HTR-8/SVneo (cell line): ENCODE results near the gene SLC7A14.

ENCODE experiments used
- DNase-seq: peaks from one replicate; pipeline ENCODE4 v3.0.0; 2011; ENCODE audit warnings: low spot score, mixed read lengths; ENCODE audit not compliant: insufficient read length
- FAIRE-seq: peaks from 2 replicates; lab custom pipeline; 2011; peaks lifted over from hg19 to GRCh38; lab: Jason Lieb, UNC

The SLC7A14 gene

DNA sequence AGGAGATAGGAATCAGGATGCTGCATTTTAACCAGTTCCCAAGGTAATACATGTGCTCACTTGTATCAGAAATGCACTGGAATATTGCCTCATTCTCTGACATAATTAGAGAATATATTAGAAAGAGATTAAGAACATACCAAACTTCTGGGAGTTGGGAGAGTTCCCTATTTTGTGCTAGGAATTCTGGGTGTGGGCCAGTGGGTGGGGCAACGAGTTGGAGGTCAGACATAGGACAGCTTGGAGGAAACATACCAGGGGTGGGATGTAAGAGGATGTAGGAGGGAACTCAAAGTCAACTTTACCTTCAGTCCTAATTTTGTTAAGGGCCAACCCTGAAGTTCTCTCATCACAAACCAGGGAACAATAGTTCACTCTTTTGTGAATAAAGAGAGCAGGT, 83.6 kb downstream of the SLC7A14 start:
- FAIRE-seq (no peak), DNase-seq (no peak)

DNA sequence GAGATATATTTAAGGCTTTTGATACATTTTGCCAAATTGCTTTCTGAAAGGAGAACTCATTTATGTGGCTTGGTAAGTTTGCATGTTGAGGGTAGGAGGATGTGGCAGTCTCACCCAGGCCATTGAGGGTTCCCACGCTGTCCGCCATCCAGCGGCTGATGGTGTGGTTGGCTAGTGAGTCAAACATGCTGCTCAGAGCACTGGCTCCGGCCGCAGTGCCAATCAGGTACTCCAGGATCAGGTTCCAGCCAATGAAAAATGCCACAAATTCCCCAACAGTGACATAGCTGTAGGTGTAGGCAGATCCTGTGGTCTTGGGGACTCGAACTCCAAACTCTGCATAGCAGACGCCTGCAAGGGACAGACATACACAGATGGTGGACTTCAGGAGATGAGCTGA, 84.9 kb downstream of the SLC7A14 start:
- FAIRE-seq (no peak), DNase-seq (no peak)

DNA sequence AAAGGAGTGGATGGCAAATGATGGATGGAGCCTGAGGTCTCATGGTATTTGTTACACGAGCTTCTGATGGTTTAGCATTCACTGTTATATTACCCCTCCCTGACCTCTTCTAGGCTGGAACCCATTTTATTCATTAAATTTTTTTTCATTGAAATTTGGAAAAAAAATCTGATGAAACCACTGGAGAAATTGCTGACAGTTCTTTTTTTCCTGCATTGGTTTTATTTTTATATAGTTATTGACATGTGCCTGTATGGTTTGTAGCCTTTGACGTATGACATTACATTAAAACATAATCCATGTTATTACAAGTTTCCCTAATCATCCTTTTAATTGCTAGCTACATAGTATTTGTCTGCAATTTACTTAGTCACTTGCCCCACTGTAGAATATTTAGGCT, 85.4 kb downstream of the SLC7A14 start:
- FAIRE-seq (no peak), DNase-seq (no peak)

GRCh38 chr3:170499562-170500156, 86.2 kb downstream of the SLC7A14 start:
- FAIRE-seq: no peak
- DNase-seq: peak; percentile 63

GRCh38 chr3:170497207-170498095, 88.4 kb downstream of the SLC7A14 start:
- no peak for FAIRE-seq
- no peak for DNase-seq

DNA sequence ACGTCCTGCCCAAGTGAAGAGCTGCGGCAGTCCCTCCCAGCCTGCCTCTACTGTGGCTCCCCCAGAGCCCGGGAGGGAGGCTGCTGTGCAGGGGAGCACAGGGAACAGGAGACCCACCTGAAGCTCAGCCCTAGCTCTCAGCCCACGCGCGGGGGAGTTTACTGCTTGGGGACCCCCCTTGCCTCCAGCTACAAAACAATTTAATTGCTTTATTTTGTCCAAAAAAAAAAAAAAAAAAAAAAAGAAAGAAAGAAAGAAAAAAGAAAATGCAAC, 89.1 kb downstream of the SLC7A14 start:
- no peak for DNase-seq
- FAIRE-seq: no peak

DNA sequence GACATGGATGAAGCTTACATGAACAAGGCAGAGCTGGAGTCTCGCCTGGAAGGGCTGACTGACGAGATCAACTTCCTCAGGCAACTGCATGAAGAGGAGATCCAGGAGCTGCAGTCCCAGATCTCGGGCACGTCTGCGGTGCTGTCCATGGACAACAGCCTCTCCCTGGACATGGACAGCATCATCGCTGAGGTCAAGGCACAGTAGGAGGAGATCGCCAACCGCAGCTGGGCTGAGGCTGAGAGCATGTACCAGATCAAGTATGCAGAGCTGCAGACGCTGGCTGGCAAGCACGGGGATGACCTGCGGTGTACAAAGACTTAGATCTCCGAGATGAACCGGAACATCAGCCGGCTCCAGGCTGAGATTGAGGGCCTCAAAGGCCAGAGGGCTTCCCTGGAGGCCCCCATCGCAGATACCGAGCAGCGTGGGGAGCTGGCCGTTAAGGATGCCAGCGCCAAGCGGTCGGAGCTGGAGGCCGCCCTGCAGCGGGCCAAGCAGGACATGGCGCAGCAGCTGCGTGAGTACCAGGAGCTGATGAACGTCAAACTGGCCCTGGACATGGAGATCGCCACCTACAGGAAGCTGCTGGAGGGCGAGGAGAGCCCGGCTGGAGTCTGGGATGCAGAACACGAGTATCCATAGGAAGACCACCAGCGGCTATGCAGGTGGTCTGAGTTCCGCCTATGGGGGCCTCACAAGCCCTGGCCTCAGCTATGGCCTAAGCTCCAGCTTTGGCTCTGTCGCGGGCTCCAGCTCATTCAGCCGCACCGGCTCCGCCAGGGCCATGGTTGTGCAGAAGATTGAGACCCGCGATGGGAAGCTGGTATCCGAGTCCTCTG, 89.6 kb downstream of the SLC7A14 start:
- FAIRE-seq (peak; percentile 20), DNase-seq (no peak)

DNA sequence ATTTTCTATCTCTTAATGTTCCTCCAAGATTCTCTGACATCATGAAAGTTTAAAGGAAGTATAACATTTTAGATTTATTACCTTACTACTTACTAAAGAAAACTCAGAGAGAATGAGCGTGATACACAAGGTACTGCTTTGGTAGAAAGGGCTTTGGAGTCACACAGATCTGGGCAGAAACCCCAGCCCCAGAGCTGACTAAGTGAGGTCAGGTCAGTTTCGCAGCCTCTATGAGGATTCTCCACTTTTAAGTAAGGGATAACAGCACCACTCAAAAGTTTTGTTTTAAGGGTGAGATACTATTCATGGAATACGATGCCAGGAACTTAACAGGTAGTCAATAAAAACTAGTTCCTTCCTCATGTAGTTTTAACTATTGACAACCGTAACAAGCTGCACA, 91.1 kb downstream of the SLC7A14 start:
- DNase-seq: no peak

DNA sequence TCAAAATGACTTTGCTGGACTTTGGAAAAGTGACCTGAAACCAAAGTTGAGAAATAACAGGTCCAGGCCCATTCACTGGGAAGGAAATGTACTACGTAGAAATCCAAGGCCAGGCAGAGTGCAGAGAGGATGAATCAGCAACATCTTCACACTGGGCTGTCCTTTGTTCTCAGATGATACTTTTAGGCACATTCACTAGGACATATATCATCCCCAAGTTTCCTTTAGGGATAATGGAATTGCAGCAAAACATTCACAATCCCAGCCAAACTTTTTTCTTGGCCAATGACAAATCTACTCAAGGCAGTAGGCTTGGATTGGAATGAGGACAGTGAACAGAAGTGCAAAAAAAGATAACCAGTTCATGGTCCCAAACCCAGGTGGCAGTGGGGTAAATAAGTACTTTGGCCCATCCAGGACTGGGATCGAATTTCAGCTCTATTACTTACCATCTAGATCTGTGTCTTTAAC, 92.1 kb downstream of the SLC7A14 start:
- no peak for FAIRE-seq
- no peak for DNase-seq

More for the DNA sequence above, 91.1 kb downstream of the SLC7A14 start:
- FAIRE-seq: no peak

DNA sequence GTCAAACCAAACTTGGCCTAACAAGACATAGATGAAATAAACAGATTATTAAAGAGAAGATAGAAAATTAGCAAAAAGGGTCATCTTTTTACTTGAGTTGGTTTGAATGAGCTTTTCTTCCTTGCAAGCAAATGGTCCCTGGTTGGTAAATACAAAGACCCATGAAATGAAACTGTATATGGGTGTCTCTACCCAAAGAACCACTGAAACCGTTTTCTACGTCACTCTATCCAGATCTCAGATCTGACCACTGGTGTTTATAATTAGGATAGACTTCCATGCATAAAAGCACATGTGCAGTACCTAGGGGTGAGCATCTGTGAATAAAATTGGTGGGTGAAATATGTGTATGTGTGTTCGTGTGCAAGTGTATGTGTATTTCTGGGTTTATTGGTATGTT, 94.0 kb downstream of the SLC7A14 start:
- FAIRE-seq (no peak), DNase-seq (no peak)

- no peak for DNase-seq
- no peak for FAIRE-seq
Observed at GRCh38 chr3:170490828-170491560, 94.9 kb downstream of the SLC7A14 start.

DNA sequence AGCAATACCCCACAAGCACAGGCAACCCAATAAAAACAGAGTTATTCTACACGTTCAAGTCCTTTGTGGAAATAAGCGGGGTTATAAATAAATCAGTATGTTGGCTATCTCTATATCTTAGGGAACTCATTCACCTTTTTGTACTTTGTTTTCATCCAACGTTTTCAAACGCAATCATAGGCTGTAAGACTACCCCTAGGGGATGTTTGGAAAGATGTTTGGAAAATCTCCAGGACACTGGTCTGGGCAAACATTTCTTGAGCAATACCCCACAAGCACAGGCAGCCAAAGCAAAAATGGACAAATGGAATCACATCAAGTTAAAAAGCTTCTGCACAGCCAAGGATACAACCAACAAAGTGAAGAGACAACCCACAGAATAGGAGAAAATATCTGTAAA, 97.1 kb downstream of the SLC7A14 start:
- DNase-seq: no peak
- no peak for FAIRE-seq

- DNase-seq: no peak
- no peak for FAIRE-seq
Observed at GRCh38 chr3:170487031-170487430, 98.8 kb downstream of the SLC7A14 start.

- DNase-seq (no peak), FAIRE-seq (no peak)
Observed at GRCh38 chr3:170486398-170486797, 99.5 kb downstream of the SLC7A14 start.

DNA sequence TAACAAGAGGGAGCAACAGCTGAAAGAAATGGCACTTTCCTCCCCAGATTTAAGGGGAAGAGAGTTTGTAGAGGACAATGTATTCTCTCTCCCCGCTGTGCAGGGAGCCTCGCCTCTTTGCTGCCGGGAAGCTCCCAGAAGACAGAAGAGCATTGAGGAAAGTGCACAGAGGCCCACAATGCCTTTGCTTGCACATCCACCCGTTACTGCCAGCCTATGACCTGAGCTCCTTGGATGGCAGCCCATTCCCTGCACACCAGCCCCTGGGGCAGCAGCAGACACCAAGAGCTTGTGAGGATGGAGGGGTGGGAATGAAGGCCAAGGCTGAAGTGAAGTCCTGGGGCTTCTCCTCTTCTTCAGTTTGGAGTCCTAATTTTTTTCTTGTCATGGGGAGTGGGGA, 100.2 kb downstream of the SLC7A14 start:
- DNase-seq (no peak), FAIRE-seq (no peak)

- no peak for FAIRE-seq
- DNase-seq: no peak
Observed at GRCh38 chr3:170485294-170485693, 100.6 kb downstream of the SLC7A14 start.

DNA sequence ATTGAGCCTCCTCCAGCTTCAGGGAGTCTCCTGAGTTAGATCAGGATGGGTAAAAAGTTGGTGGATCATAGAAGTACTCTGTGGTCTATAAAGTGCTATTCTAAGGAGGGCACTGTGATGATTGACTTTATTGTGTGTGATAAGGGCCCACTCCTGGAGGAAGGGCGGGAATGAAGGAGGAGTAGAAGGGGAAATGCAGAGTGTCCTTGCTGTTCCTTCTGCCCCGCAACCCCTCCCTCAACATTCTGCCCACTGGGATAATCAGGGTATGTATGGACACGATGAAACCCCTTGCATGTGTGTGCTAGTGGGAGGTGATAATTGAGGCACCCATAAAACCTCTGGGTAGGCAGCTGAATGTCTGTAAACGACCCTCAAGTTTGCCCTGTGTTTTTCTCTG, 101.0 kb downstream of the SLC7A14 start:
- FAIRE-seq: no peak
- DNase-seq: no peak

GRCh38 chr3:170483485-170484262, 102.2 kb downstream of the SLC7A14 start:
- DNase-seq (no peak), FAIRE-seq (no peak)

DNA sequence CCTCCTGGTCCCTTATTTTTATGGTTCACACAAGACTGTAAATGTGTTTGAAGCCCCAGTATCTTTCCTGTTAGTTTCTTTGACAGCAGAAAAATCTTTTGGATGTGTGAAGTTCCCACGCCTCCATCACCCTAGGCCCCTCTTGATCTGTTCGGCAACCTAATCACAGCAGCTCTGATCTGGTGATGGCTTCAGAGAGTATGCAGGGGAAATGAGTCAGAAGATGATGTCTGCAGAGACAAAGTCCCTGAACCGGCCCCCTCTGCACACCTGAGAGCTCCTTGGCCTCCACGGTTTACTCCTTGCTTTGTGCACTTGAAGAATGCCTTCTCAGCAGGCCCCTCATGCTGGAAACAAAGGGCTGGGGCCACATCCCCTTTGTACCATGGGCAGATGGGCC, 103.7 kb downstream of the SLC7A14 start:
- FAIRE-seq (no peak), DNase-seq (no peak)

GRCh38 chr3:170480111-170480510, 105.8 kb downstream of the SLC7A14 start:
- DNase-seq (no peak), FAIRE-seq (no peak)
